NCI-H226 (cell line): ENCODE measurements around the gene BMX.

Source experiments
- DNase-seq: peaks from one replicate; pipeline ENCODE4 v3.0.0-alpha.2; 2015

BMX gene

DNA sequence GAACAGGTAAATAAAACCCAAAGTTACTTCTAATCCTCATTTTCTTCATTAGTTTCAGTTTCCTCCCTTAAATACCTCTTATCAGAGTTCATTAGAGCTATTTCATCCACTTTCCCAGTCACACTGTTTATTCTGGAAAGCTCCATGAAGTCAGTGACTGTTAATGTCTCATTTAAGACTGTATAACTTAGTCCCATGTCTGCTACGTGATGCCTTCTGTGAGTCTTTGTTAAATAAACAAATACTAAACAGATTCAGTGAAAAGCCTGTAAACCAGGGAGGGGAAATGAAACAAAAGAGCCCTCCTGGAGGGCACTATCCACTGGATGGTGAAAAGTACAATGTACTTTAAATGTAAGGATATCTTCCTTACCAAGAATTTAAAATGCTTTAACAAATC lies 75.4 kb downstream of the BMX start:
- no peak for DNase-seq

DNA sequence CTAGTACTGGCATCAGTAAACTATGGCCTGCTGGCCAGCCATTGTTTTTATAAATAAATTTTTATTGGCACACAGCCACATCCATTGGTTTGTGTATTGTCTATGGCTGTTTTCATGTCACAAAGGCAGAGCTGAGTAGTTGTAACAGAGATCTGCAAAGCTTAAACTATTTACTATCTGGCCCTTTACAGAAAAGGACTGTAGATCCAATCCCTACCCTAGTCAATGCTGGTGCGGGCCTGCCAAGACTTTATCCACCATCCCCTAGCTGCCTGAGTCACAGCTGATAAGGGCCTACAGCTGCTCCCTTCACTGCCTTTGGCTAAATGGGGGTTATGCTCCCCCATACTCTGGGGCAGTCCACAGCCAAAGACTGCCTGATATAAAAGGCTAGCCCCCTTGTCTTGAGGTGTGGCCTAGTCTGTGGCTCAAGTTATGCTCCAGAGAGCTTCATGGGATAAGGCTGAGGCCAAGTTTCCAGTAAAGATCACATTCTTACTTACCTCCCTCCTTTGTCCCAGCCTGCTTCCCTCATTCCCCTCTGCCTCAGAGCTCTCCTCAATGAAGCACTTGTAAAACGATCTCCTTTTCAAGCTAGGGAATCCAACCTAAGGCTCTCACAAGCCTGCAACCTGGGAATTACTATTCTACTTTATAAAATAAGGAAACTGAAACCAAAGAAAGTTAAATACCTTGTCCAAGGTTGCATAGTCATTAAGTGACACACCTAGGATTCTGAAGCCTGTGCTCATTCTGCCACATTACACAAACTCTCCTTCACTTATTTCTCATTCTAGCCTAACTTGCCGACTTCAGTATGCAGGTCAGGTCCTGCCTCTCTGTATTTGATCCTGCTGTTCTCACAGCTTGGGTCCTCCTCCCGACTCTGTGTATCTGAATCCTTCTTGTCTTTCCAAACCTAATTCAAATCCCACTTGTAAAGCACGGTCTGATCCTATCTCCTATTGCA lies 79.5 kb downstream of the BMX start:
- peak; percentile 89 for DNase-seq

DNA sequence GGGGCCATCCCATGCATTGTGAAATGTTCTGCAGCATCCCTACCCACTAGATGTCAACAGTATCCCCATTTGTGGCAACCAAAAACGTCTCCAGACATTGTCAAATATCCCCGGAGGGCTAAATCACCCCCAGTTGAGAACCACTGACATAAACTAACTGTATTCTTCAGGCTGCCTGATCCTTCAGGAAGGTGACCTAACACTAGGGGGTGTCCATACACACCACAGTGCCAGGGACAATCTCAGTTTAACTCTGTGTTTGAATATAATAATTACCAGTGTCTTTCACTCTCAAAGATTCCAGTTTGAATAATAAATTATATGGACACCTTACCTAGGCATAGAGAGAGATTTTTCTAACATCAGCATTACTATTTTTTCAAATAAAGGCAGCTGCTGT lies 93.8 kb downstream of the BMX start:
- DNase-seq, result no peak

- peak; percentile 57 for DNase-seq
Measured at GRCh38 chrX:15598026-15598425, 97.4 kb downstream of the BMX start.

GRCh38 chrX:15599461-15599860 lies 98.9 kb downstream of the BMX start:
- no peak for DNase-seq

DNA sequence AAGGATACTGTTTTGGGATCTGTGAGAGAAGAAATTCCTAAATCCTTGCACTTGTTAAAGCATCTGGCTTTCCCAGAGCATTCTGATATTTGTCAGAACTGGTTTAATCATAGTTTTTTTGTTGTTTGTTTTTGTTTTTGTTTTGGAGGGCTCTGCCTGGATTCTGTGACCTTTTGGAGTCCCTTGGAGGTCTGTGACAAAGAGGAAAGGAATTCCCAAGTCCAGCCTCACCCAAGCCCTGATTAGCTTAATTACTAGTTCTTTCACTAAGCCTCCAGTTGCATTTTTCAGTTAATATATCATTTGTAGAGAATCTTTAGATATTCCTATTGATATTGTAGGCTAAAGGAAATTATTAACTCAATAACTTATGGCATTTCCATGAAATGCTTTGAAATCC lies 99.4 kb downstream of the BMX start:
- no peak for DNase-seq

DNA sequence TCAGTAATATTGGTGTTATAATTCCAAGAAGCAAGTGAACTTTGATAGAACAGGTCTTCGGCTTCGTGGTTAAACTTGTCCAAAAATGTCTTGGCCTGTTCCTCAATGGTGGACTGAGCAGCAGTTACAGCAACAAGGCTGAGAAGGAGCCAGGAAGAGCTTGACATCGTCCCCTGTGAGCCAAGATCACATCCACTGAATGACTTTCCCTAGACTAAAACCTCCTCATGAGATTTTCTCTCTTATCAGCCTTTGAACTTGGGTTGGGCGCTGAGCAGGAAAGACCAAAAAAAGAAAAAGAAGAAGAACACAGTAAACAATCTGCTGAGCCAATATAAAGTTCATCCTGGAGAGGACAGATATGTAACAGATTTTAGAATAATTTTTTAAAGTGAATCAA lies 100.1 kb downstream of the BMX start, which contains the start of gene ACE2:
Gene ACE2 (minus strand): TSS at position 216 of the 400 bp plus-strand sequence. CDS start 49 bp downstream, at position 167.
- DNase-seq, result no peak

DNA sequence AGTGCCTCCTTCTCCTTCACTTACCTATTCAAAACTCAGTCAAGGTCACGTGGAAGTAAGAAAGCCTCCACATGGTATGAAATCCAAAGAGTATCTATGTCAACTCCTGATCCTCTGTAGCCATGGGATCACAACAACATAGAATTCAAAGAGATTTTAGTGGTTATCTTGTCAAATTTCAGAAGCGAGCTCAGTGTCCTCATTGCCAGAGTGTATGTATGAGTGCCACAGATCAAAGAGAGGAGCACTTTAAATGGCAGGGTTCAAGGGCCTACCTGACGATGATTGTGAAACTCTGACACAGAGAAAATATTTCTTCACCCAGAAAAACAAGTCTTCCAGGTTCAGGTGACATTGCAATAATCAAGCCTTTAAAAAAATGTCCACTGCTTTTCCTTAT lies 101.3 kb downstream of the BMX start:
- DNase-seq, result no peak

GRCh38 chrX:15602761-15603160 lies 102.2 kb downstream of the BMX start:
- DNase-seq, result no peak

DNA sequence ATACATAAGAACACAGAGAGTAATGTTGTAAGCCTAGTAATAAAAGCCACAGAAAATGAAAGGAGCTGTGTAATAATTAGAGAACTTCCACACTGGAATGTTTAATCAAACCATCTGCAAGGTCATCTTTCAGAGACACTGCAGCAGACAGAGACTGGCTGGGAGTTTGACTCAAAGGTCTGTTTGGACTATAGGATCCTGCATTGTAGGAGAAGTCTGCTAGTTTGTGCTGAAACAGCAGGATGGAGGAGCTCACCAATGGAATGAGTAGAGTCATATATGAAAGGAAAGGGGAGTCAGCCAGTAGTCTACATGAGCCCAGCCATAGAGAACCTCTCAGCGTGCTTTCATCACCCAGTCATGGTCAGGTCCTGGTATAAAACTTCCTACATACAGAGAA lies 104.6 kb downstream of the BMX start:
- no peak for DNase-seq
